Activated CD4-positive, alpha-beta T cell treated with anti-CD3 and anti-CD28 coated beads, Interleukin-2, amount 50 U/mL, for 24 hours (primary cell): ENCODE results near the gene RAB8A.

Source experiments
- DNase-seq, 2 donors: peaks; one replicate each; pipeline ENCODE4 v3.0.0-alpha.2; 2020; ENCODE audit warnings: low read depth in 1 of 2, low spot score in 1 of 2

The RAB8A gene

GRCh38 chr19:16111160-16111908 lies at the start of gene RAB8A:
TSS of gene RAB8A (plus strand) at chr19:16111889. CDS start at chr19:16111902, 13 bp downstream.
- peak; percentile 97 to 100 for DNase-seq

GRCh38 chr19:16061943-16062342 lies 49.7 kb upstream of the RAB8A start:
- no peak for DNase-seq

GRCh38 chr19:16062789-16063188 lies 48.9 kb upstream of the RAB8A start:
- DNase-seq, result peak; percentile 55

- DNase-seq, result no peak
Measured at GRCh38 chr19:16064209-16064889, 47.3 kb upstream of the RAB8A start.

- DNase-seq, result no peak
Measured at GRCh38 chr19:16066611-16067104, 45.0 kb upstream of the RAB8A start.

- no peak for DNase-seq
Measured at GRCh38 chr19:16067205-16067938, 44.3 kb upstream of the RAB8A start.

- DNase-seq, result no peak
Measured at GRCh38 chr19:16068696-16069259, 42.9 kb upstream of the RAB8A start.

- no peak for DNase-seq
Measured at GRCh38 chr19:16069813-16070365, 41.8 kb upstream of the RAB8A start.

GRCh38 chr19:16070366-16070990 lies 41.2 kb upstream of the RAB8A start:
- DNase-seq, result peak in 1 of 2 donors; percentile 77

GRCh38 chr19:16071072-16071691 lies 40.5 kb upstream of the RAB8A start:
- no peak for DNase-seq

- no peak for DNase-seq
Measured at GRCh38 chr19:16073481-16073880, 38.2 kb upstream of the RAB8A start.

GRCh38 chr19:16073988-16074387 lies 37.7 kb upstream of the RAB8A start:
- no peak for DNase-seq

GRCh38 chr19:16074488-16075365 lies 37.0 kb upstream of the RAB8A start:
- no peak for DNase-seq

GRCh38 chr19:16075430-16076153 lies 36.1 kb upstream of the RAB8A start:
- DNase-seq, result no peak

GRCh38 chr19:16076154-16076957 lies 35.3 kb upstream of the RAB8A start, which contains the start of gene TPM4:
TSS of gene TPM4 (plus strand) at chr19:16076495. CDS start at chr19:16076566, 71 bp downstream.
- DNase-seq, result peak; percentile 62 to 81

GRCh38 chr19:16076958-16077611 lies 34.6 kb upstream of the RAB8A start:
- no peak for DNase-seq
